ENCODE measurements around the gene ZNF396.

- TF ChIP-seq POLR2A (IDR thresholded peaks at IDR 0.05) (no peak), CTCF (IDR thresholded peaks at IDR 0.05) (no peak)
These were observed 42.9 kb downstream of the ZNF396 start for GRCh38 chr18:35334212-35334611.

Measured in suprapubic skin (tissue), 3 donors.